EL (cell line): Measurements from ENCODE around the gene NCOA3.

Source experiments
- DNase-seq: peaks from one replicate; pipeline ENCODE4 v3.0.0-alpha.2; 2016

Gene NCOA3

GRCh38 chr20:47645632-47646031 lies 143.9 kb downstream of the NCOA3 start:
- DNase-seq, result no peak

- DNase-seq, result no peak
These were observed 146.3 kb downstream of the NCOA3 start for GRCh38 chr20:47647994-47648393.

GRCh38 chr20:47648943-47649342 lies 147.3 kb downstream of the NCOA3 start:
- no peak for DNase-seq

- DNase-seq, result no peak
These were observed 150.6 kb downstream of the NCOA3 start for GRCh38 chr20:47652301-47652700.

GRCh38 chr20:47652794-47653193 lies 151.1 kb downstream of the NCOA3 start:
- no peak for DNase-seq

GRCh38 chr20:47653869-47654268 lies 152.2 kb downstream of the NCOA3 start:
- no peak for DNase-seq

GRCh38 chr20:47654370-47654769 lies 152.7 kb downstream of the NCOA3 start:
- no peak for DNase-seq

- DNase-seq, result no peak
These were observed 153.9 kb downstream of the NCOA3 start for GRCh38 chr20:47655635-47656034.

- no peak for DNase-seq
These were observed 154.6 kb downstream of the NCOA3 start for GRCh38 chr20:47656318-47656717.

- no peak for DNase-seq
These were observed 158.4 kb downstream of the NCOA3 start for GRCh38 chr20:47659904-47660601.

GRCh38 chr20:47660602-47660905 lies 158.9 kb downstream of the NCOA3 start:
- no peak for DNase-seq

- DNase-seq, result no peak
These were observed 159.5 kb downstream of the NCOA3 start for GRCh38 chr20:47660983-47661700.

- no peak for DNase-seq
These were observed 160.0 kb downstream of the NCOA3 start for GRCh38 chr20:47661714-47662113.

- DNase-seq, result no peak
These were observed 161.0 kb downstream of the NCOA3 start for GRCh38 chr20:47662483-47663353.

- peak; percentile 76 for DNase-seq
These were observed 161.8 kb downstream of the NCOA3 start for GRCh38 chr20:47663354-47664067.

GRCh38 chr20:47664068-47664437 lies 162.4 kb downstream of the NCOA3 start:
- no peak for DNase-seq

GRCh38 chr20:47664744-47665143 lies 163.1 kb downstream of the NCOA3 start:
- DNase-seq, result no peak

- DNase-seq, result no peak
These were observed 163.7 kb downstream of the NCOA3 start for GRCh38 chr20:47665221-47665991.

GRCh38 chr20:47666304-47666703 lies 164.6 kb downstream of the NCOA3 start:
- no peak for DNase-seq

- DNase-seq, result no peak
These were observed 165.4 kb downstream of the NCOA3 start for GRCh38 chr20:47667086-47667485.

GRCh38 chr20:47667531-47668312 lies 166.0 kb downstream of the NCOA3 start:
- DNase-seq, result no peak
